Subcutaneous preadipocyte (primary cell): ENCODE measurements around the gene MAGEA1. TPM values are rescaled to one million over a fixed set of nuclear protein-coding genes. Genes with fewer than 3 reads are reported as not detected.

Source experiments
- total RNA-seq: library from RNA; depleted of rRNA; stranded (reverse); fragments of >200 nt; gene quantifications from 2 replicates; pipeline ENCODE4 v1.2.3, GENCODE V29; 2012

Gene MAGEA1
- not detected in 2 replicates for total RNA-seq

GRCh38 chrX:153179131-153179530 lies at the start of gene MAGEA1:
Gene MAGEA1 (plus strand): TSS chrX:153179284. CDS start chrX:153182390, 3,106 bp downstream.

Other genes starting within 250 kb of the MAGEA1 start
- not detected in 2 replicates for gene PNMA5, start 185.2 kb upstream of the MAGEA1 start, total RNA-seq
- gene PNMA3, start 122.8 kb upstream of the MAGEA1 start, total RNA-seq: under 0.01 and 0.37 TPM in 2 replicates
- gene PNMA6A, start 106.8 kb upstream of the MAGEA1 start, total RNA-seq: 1.6 and 3.3 TPM in 2 replicates
- not detected in 2 replicates for gene PNMA6F, start 142.5 kb downstream of the MAGEA1 start, total RNA-seq
- 7.8 and 8.1 TPM in 2 replicates for gene ZNF275, start 154.9 kb downstream of the MAGEA1 start, total RNA-seq
- not detected in 2 replicates for gene PNMA6E, start 222.1 kb downstream of the MAGEA1 start, total RNA-seq
- gene ZFP92, start 232.2 kb downstream of the MAGEA1 start, total RNA-seq: under 0.01 TPM in 2 replicates